Smooth muscle cell (in vitro differentiated cells): Measurements from ENCODE around the gene CEP128. TPM values are rescaled to one million over a fixed set of nuclear protein-coding genes. Genes with fewer than 3 reads are reported as not detected.

Experiments
- DNase-seq: peaks from one replicate; lab custom pipeline; 2025; ENCODE audit not compliant: unreplicated experiment; lab: John Stamatoyannopoulos, UW
- H2AFZ ChIP-seq: fragments of 200-600 bp; sonication (generic); 2 replicates; pipeline ENCODE4 v1.6.0; 2016; ENCODE audit warnings: antibody characterized with exemption, low read depth, mild to moderate bottlenecking
- H3F3A ChIP-seq: fragments of 200-600 bp; sonication (generic); 2 replicates; pipeline ENCODE4 v1.6.0; 2017; ENCODE audit warnings: antibody characterized with exemption, low read depth
- H3K27ac ChIP-seq: fragments of 200-600 bp; sonication (generic); 2 replicates; pipeline ENCODE4 v1.5.1; 2016; ENCODE audit warnings: low read depth, mild to moderate bottlenecking
- H3K27me3 ChIP-seq: fragments of 200-600 bp; sonication (generic); 2 replicates; pipeline ENCODE4 v1.6.1; 2016; ENCODE audit warnings: low read depth, mild to moderate bottlenecking
- H3K36me3 ChIP-seq: fragments of 200-600 bp; sonication (generic); 2 replicates; pipeline ENCODE4 v1.5.1; 2016; ENCODE audit warnings: low read depth
- H3K4me1 ChIP-seq: fragments of 200-600 bp; sonication (generic); 2 replicates; pipeline ENCODE4 v1.5.1; 2016; ENCODE audit warnings: low read depth
- H3K4me2 ChIP-seq: fragments of 200-600 bp; sonication (generic); 2 replicates; pipeline ENCODE4 v1.6.0; 2016; ENCODE audit warnings: mild to moderate bottlenecking
- H3K4me3 ChIP-seq: fragments of 200-600 bp; sonication (generic); 2 replicates; pipeline ENCODE4 v1.5.1; 2016; ENCODE audit warnings: mild to moderate bottlenecking
- H3K79me2 ChIP-seq: fragments of 200-600 bp; sonication (generic); 2 replicates; pipeline ENCODE4 v1.6.0; 2016; ENCODE audit warnings: low read depth, mild to moderate bottlenecking
- H3K9ac ChIP-seq: fragments of 200-600 bp; sonication (generic); 2 replicates; pipeline ENCODE4 v1.6.0; 2016; ENCODE audit warnings: low read depth
- H3K9me3 ChIP-seq: fragments of 200-600 bp; sonication (generic); replicated peaks from 2 replicates; pipeline ENCODE4 v1.5.1; 2016; ENCODE audit warnings: low read depth
- H4K20me1 ChIP-seq: fragments of 200-600 bp; sonication (generic); 2 replicates; pipeline ENCODE4 v1.6.0; 2016; ENCODE audit warnings: low read depth
- CTCF ChIP-seq: fragments of 200-600 bp; sonication (generic); IDR thresholded peaks from 2 replicates; pipeline ENCODE4 v1.5.1; 2017; ENCODE audit warnings: borderline replicate concordance, mild to moderate bottlenecking, antibody characterized with exemption; ENCODE audit not compliant: insufficient read depth, poor library complexity, severe bottlenecking
- WGBS: methylation state at CpG from one replicate; pipeline ENCODE4 v1.1.7; 2016; ENCODE audit warnings: low lambda C conversion rate; 5-methylcytosine and 5-hydroxymethylcytosine counted together
- polyA plus RNA-seq: library from polyadenylated mRNA; unstranded; fragments of >200 nt; fragmentation: Nextera tagmentation; extraction: Ambion mirVana; gene quantifications from 2 replicates; pipeline ENCODE4 v1.2.1, GENCODE V29; 2016
- total RNA-seq: library from RNA; depleted of rRNA; stranded (reverse); fragments of >200 nt; gene quantifications from 2 replicates; pipeline ENCODE4 v1.2.3, GENCODE V29; 2014

The CEP128 gene
- total and polyA plus RNA-seq, 2 experiments from 2014 or later = 2.7 to 4.4 TPM

GRCh38 chr14:80585506-80585835 is 356.1 kb downstream of the CEP128 start:
- Histone ChIP-seq H3K9me3 (no peaks in the 10 kb centered on the region), H3K27me3 (no peaks in the 10 kb centered on the region), H3K9ac (no peak overlapping the region), H3K4me1 (no peaks in the 10 kb centered on the region), H3K79me2 (no peaks in the 10 kb centered on the region), H3K27ac (no peak overlapping the region), H2AFZ (no peak overlapping the region), H3K4me3 (no peak overlapping the region), H3K36me3 (no peaks in the 10 kb centered on the region), H3K4me2 (no peak overlapping the region), H4K20me1 (no peaks in the 10 kb centered on the region), H3F3A (no peaks in the 10 kb centered on the region)
- DNase-seq = no peak
- WGBS = 45% methylated on average over 1 of the region's 1 CpG
- no peak for TF ChIP-seq CTCF

DNA sequence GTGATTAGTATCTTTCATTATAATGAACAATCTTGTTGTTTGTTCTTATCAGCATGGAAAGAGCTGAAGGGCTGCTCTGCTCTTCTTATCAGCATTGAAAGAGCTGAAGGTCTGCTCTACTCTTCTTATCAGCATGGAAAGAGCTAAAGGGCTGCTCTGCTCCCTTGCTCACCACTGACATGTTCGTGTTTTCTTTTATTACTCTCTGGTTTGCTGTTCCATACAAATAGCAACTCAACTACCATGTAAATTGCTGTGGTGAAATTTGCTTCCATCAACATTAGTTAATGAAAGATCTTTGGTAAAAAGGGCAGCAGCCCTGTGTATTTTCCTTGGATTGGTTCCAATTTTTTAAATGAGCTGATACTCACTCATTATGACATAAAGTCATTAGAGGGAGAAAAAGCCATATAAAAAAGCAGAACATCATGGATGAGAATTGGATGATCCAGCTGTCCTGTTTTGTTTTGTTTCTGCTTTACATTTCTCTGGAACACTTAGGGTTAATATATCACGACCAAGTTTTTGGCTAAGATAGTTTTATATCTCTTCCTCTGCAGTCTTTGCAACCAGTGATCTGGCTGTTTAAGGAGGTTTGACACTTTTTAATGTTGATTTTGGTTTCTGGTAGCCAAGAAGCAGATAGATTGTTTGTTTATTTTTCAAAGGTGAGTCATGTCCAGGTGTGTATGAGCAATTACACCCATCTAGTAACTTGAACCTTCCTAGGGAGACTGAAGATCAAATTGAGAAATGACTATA is 356.6 kb downstream of the CEP128 start:
- 22% methylated on average over 2 of the region's 2 CpGs for WGBS
- Histone ChIP-seq H3K9me3 (no peaks in the 10 kb centered on the region), H3K79me2 (no peaks in the 10 kb centered on the region), H3K27me3 (no peaks in the 10 kb centered on the region), H3K4me3 (no peak overlapping the region), H3K27ac (peak overlapping the region; percentile 36), H3K4me1 (no peaks in the 10 kb centered on the region), H2AFZ (no peak overlapping the region), H4K20me1 (no peaks in the 10 kb centered on the region), H3F3A (no peaks in the 10 kb centered on the region), H3K9ac (no peak overlapping the region), H3K36me3 (no peaks in the 10 kb centered on the region), H3K4me2 (no peak overlapping the region)
- no peak for TF ChIP-seq CTCF
- no peak for DNase-seq

GRCh38 chr14:80577599-80577998 is 363.9 kb downstream of the CEP128 start:
- Histone ChIP-seq H4K20me1 (no peaks in the 10 kb centered on the region), H3K4me1 (peaks cover 8% of the 10 kb centered on the region), H2AFZ (no peak overlapping the region), H3K9me3 (no peaks in the 10 kb centered on the region), H3K4me3 (no peak overlapping the region), H3K79me2 (no peaks in the 10 kb centered on the region), H3K27me3 (no peaks in the 10 kb centered on the region), H3K36me3 (no peaks in the 10 kb centered on the region), H3K27ac (no peak overlapping the region), H3F3A (no peaks in the 10 kb centered on the region), H3K9ac (no peak overlapping the region), H3K4me2 (no peak overlapping the region)
- WGBS = 90% methylated on average over 4 of the region's 4 CpGs
- DNase-seq = no peak
- no peak for TF ChIP-seq CTCF

DNA sequence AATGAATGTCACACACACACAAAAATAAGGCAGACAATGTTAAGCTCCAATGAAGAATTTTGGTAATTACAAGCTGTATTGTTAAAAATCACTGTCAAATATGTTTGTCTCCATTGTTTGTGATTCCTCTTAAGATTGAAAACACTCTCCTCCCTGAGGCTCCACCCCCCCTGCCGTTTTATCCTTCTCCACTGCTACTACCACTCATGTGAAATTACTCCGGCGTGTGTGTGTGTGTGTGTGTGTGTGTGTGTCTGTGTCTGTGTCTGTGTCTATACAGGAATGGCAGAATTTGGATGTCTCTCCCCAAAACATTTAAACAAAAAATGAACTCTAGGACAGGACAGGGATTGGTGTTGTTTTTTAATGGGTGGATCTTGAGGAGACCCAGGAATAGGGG is 365.1 kb downstream of the CEP128 start:
- no peaks in the 10 kb centered on the region for H4K20me1 ChIP-seq
- H3K4me2 ChIP-seq = no peak overlapping the region
- H3F3A ChIP-seq = no peaks in the 10 kb centered on the region
- TF ChIP-seq CTCF = no peak
- H3K9ac ChIP-seq = no peak overlapping the region
- 81% methylated on average over 3 of the region's 3 CpGs for WGBS
- H3K9me3 ChIP-seq = no peaks in the 10 kb centered on the region
- no peaks in the 10 kb centered on the region for H3K27me3 ChIP-seq
- no peaks in the 10 kb centered on the region for H3K79me2 ChIP-seq
- H2AFZ ChIP-seq = no peak overlapping the region
- DNase-seq = no peak
- no peak overlapping the region for H3K27ac ChIP-seq
- no peak overlapping the region for H3K4me3 ChIP-seq
- no peaks in the 10 kb centered on the region for H3K36me3 ChIP-seq
- H3K4me1 ChIP-seq = peaks cover 8% of the 10 kb centered on the region
